ENCODE results near the gene NTSR2.

The NTSR2 gene

GRCh38 chr2:11687736-11688135 lies 17.7 kb upstream of the NTSR2 start:
- H3K27ac ChIP-seq, result peak overlapping the region; percentile 52
- ChIA-PET CTCF (interaction anchor here (0.6 to 1.2 kb wide), 4 partner anchors 10 to 201 kb away, joined by 3 to 10 read pairs (median 3); no protein-coding TSS in a partner anchor), POLR2A (ENCODE audit: low non-redundant PET) (no interaction called here)
- TF ChIP-seq, protein P1, sequence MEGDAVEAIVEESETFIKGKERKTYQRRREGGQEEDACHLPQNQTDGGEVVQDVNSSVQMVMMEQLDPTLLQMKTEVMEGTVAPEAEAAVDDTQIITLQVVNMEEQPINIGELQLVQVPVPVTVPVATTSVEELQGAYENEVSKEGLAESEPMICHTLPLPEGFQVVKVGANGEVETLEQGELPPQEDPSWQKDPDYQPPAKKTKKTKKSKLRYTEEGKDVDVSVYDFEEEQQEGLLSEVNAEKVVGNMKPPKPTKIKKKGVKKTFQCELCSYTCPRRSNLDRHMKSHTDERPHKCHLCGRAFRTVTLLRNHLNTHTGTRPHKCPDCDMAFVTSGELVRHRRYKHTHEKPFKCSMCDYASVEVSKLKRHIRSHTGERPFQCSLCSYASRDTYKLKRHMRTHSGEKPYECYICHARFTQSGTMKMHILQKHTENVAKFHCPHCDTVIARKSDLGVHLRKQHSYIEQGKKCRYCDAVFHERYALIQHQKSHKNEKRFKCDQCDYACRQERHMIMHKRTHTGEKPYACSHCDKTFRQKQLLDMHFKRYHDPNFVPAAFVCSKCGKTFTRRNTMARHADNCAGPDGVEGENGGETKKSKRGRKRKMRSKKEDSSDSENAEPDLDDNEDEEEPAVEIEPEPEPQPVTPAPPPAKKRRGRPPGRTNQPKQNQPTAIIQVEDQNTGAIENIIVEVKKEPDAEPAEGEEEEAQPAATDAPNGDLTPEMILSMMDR (conservative IDR thresholded peaks at IDR 0.05; ENCODE audit: low read depth), result no peak
- DNase-seq (ENCODE audit: low spot score), result no peak

DNA sequence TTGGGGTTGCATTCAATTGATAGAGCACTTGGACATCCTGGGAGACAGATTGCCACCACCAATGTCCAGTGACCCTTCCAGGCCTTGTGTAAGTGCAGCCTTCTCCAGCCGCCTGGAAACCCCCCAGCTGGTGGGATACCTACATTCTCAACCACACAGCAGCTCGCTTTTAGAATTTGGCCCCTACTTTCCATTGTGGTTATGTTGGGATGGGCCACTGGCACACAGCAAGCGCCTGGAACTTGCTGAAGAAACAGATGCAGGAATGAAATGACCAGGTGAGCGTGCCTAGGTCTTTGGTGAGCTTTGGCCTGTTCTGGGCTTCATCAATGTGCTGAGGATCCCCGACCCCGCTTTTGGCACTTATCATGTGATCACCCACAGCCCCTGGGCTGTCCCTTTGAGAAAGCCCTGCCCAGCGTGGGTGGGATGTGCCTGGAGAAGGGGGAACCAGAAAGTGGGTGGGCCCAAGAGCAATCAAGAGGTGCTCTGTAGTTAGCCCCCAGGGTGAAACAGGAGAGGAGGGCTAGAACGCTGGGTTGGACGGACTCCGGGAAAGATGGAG lies 16.0 kb upstream of the NTSR2 start:
- H3K27ac ChIP-seq, result no peak overlapping the region
- TF ChIP-seq, protein P1 (conservative IDR thresholded peaks at IDR 0.05; ENCODE audit: low read depth), result no peak
- DNase-seq (ENCODE audit: low spot score), result no peak
- ChIA-PET CTCF (interaction anchor here (0.6 kb wide), 1 partner anchor 554 kb away, joined by 3 read pairs; no protein-coding TSS in a partner anchor), POLR2A (ENCODE audit: low non-redundant PET) (no interaction called here)

GRCh38 chr2:11684894-11685460 lies 15.0 kb upstream of the NTSR2 start:
- CTCF ChIA-PET, result interaction anchor here (0.6 kb wide), 1 partner anchor 556 kb away, joined by 3 read pairs; no protein-coding TSS in a partner anchor
- no peak for DNase-seq (ENCODE audit: low spot score)
- TF ChIP-seq, protein P1 (conservative IDR thresholded peaks at IDR 0.05; ENCODE audit: low read depth), result no peak
- POLR2A ChIA-PET (ENCODE audit: low non-redundant PET), result no interaction called here
- no peak overlapping the region for H3K27ac ChIP-seq

DNA sequence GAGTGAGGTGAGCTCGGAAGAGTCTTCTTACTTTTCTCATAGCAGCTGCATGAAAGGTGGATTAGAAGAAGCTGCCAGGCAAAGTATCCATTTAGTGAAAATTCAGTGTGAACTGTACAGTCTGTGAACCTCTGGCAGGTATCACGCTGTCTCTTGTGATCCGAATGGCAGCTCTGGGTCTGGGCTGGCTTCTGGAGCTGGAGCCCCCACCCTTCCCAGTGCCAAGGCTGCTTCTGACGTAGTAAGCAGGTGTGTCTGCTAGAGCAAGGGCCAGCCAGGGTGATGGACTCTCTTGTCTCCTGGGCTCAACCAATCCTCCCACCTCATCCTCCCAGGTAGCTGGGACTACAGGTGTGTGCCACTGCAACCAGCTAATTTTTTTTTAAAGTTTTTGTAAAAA lies 14.0 kb upstream of the NTSR2 start:
- TF ChIP-seq, protein P1 (conservative IDR thresholded peaks at IDR 0.05; ENCODE audit: low read depth), result no peak
- CTCF ChIA-PET, result interaction anchor here (0.6 to 1.3 kb wide), 3 partner anchors 9 to 112 kb away, joined by 3 to 4 read pairs (median 3); no protein-coding TSS in a partner anchor
- POLR2A ChIA-PET (ENCODE audit: low non-redundant PET), result no interaction called here
- no peak overlapping the region for H3K27ac ChIP-seq
- DNase-seq (ENCODE audit: low spot score), result no peak

DNA sequence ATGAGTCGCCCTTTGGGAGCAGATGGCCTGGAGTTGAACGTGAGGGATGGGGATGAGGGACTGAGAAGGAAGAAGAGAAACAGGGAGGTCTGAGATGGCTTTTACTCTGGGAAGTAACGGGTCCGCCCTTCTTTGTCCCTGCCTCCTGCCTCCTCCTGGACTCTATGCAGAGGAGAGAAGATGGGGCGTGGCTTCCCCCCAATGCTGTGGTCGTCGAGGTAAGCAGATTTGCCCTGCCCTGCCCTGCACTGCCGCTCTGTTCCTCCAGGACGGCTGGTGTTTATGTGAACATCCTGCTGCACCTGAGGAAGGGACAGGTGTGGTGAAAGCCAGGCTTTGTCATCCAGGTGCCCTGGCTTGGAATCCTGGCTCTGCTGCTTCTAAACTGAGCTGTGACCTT lies 13.5 kb upstream of the NTSR2 start:
- DNase-seq (ENCODE audit: low spot score), result no peak
- no peak overlapping the region for H3K27ac ChIP-seq
- ChIA-PET CTCF (interaction anchor here (0.6 to 1.3 kb wide), 4 partner anchors 10 to 111 kb away, joined by 3 to 4 read pairs (median 3); no protein-coding TSS in a partner anchor), POLR2A (ENCODE audit: low non-redundant PET) (no interaction called here)
- TF ChIP-seq, protein P1 (conservative IDR thresholded peaks at IDR 0.05; ENCODE audit: low read depth), result no peak

DNA sequence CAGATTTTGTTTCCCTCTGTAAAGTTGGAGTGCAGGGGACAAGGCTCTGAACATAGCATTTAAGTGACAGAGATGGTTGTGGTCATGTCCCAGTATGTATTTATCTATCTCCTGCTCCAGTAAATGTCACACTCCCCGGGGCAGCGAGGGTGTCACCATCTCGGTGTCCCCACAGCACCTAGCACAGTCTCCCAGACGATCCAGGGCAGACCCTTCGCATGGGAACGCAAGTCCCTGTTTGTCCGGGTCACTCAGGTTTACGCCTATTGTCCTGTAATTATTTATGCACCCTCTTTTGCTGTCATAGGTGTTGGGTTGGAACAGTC lies 12.6 kb upstream of the NTSR2 start:
- TF ChIP-seq, protein P1 (conservative IDR thresholded peaks at IDR 0.05; ENCODE audit: low read depth), result no peak
- DNase-seq (ENCODE audit: low spot score), result no peak
- CTCF ChIA-PET, result interaction anchor here (0.5 to 0.9 kb wide), 4 partner anchors 72 to 480 kb away, joined by 3 to 4 read pairs (median 3); no protein-coding TSS in a partner anchor
- no peak overlapping the region for H3K27ac ChIP-seq
- POLR2A ChIA-PET (ENCODE audit: low non-redundant PET), result no interaction called here

Data from RWPE1 (cell line).